ENCODE data around the gene TPM1. TPM values are rescaled to one million over a fixed set of nuclear protein-coding genes. Genes with fewer than 3 reads are reported as not detected.

The TPM1 gene
- total RNA-seq, 4 donors from 2014 or later = 5,599 to 7,718 (median 6,496) TPM

GRCh38 chr15:63067306-63067705 is 24.8 kb downstream of the TPM1 start:
- Histone ChIP-seq H3K27me3 (no peaks in the 10 kb centered on the region), H3K4me3 (peak overlapping the region in 1 of 4 donors; percentile 2), H3K9me3 (no peaks in the 10 kb centered on the region), H3K36me3 (peaks cover 59 to 99% (median 88%) of the 10 kb centered on the region in 4 donors), H3K4me1 (peaks cover 57 to 99% (median 98%) of the 10 kb centered on the region in 4 donors), H3K27ac (replicated peaks in 1 of 4) (peak overlapping the region; percentile 82 to 97 (median 88))
- intact Hi-C loops (cut with DNase I) = no loop called here
- TF ChIP-seq POLR2AphosphoS5 (IDR thresholded peaks at IDR 0.05) (peak in 1 of 2 donors; percentile 2), EP300 (IDR thresholded peaks at IDR 0.05) (no peak), POLR2A (IDR thresholded peaks at IDR 0.05; ENCODE audit: low read depth) (no peak)
- TF ChIP-seq, protein P1, sequence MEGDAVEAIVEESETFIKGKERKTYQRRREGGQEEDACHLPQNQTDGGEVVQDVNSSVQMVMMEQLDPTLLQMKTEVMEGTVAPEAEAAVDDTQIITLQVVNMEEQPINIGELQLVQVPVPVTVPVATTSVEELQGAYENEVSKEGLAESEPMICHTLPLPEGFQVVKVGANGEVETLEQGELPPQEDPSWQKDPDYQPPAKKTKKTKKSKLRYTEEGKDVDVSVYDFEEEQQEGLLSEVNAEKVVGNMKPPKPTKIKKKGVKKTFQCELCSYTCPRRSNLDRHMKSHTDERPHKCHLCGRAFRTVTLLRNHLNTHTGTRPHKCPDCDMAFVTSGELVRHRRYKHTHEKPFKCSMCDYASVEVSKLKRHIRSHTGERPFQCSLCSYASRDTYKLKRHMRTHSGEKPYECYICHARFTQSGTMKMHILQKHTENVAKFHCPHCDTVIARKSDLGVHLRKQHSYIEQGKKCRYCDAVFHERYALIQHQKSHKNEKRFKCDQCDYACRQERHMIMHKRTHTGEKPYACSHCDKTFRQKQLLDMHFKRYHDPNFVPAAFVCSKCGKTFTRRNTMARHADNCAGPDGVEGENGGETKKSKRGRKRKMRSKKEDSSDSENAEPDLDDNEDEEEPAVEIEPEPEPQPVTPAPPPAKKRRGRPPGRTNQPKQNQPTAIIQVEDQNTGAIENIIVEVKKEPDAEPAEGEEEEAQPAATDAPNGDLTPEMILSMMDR (IDR thresholded peaks at IDR 0.05) = no peak
- WGBS = 75% methylated on average over 1 of the region's 1 CpG
- no peak for DNase-seq (ENCODE audit: extremely low spot score)

- H3K27me3 ChIP-seq = no peaks in the 10 kb centered on the region
- 81% methylated on average over 13 of the region's 13 CpGs for WGBS
- H3K4me3 ChIP-seq = peak overlapping the region in 1 of 4 donors; percentile 2
- H3K27ac ChIP-seq (replicated peaks in 1 of 4) = peak overlapping the region; percentile 82 to 97 (median 88)
- peaks cover 53 to 97% (median 81%) of the 10 kb centered on the region in 4 donors for H3K36me3 ChIP-seq
- TF ChIP-seq EP300 (IDR thresholded peaks at IDR 0.05) = no peak
- peak; percentile 17 to 73 for TF ChIP-seq POLR2AphosphoS5 (IDR thresholded peaks at IDR 0.05)
- no peaks in the 10 kb centered on the region for H3K9me3 ChIP-seq
- no peak for DNase-seq (ENCODE audit: extremely low spot score)
- peaks cover 48 to 99% (median 98%) of the 10 kb centered on the region in 4 donors for H3K4me1 ChIP-seq
- intact Hi-C loops (cut with DNase I) = no loop called here
These were observed 25.6 kb downstream of the TPM1 start for GRCh38 chr15:63067976-63068743.

GRCh38 chr15:63069616-63070090 is 27.1 kb downstream of the TPM1 start:
- intact Hi-C loops (cut with DNase I) = no loop called here
- no peaks in the 10 kb centered on the region for H3K9me3 ChIP-seq
- peak in 1 of 2 donors; percentile 82 for TF ChIP-seq POLR2AphosphoS5 (IDR thresholded peaks at IDR 0.05)
- TF ChIP-seq, protein P1 (IDR thresholded peaks at IDR 0.05) = no peak
- no peak overlapping the region for H3K4me3 ChIP-seq
- no peak for DNase-seq (ENCODE audit: extremely low spot score)
- H3K4me1 ChIP-seq = peaks cover 37 to 99% (median 98%) of the 10 kb centered on the region in 4 donors
- 67% methylated on average over 3 of the region's 3 CpGs for WGBS
- peaks cover 39 to 82% (median 68%) of the 10 kb centered on the region in 4 donors for H3K36me3 ChIP-seq
- no peaks in the 10 kb centered on the region for H3K27me3 ChIP-seq
- peak overlapping the region; percentile 82 to 97 (median 88) for H3K27ac ChIP-seq (replicated peaks in 1 of 4)

DNA sequence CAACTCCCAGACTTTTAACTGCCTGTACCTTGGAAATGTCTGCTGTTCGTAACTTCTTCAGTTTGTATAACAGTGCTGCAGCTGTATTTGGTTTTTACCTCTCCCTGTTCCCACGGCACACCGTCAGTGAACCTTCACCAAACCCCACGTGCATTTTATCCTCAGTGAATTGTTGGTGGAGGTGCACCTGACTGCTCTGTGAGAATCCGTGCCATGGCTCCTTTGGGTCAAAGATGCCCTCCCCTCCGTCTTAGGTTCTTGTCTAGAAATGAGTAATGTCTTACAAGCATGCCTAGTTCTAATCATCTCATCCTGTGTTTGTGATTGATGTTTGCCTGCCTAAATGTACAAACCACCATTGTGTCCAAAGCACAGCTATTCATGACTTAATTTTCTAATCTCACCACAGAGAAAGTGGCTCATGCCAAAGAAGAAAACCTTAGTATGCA is 28.2 kb downstream of the TPM1 start:
- 52% methylated on average over 6 of the region's 6 CpGs for WGBS
- TF ChIP-seq POLR2A (IDR thresholded peaks at IDR 0.05; ENCODE audit: low read depth) (no peak), POLR2AphosphoS5 (IDR thresholded peaks at IDR 0.05) (peak; percentile 62 to 76)
- peaks cover 38 to 99% (median 97%) of the 10 kb centered on the region in 4 donors for H3K4me1 ChIP-seq

DNA sequence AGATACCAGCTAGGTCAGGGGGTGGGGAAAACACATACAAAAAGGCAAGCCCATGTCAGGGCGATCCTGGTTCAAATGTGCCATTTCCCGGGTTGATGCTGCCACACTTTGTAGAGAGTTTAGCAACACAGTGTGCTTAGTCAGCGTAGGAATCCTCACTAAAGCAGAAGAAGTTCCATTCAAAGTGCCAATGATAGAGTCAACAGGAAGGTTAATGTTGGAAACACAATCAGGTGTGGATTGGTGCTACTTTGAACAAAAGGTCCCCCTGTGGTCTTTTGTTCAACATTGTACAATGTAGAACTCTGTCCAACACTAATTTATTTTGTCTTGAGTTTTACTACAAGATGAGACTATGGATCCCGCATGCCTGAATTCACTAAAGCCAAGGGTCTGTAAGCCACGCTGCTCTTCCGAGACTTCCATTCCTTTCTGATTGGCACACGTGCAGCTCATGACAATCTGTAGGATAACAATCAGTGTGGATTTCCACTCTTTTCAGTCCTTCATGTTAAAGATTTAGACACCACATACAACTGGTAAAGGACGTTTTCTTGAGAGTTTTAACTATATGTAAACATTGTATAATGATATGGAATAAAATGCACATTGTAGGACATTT is 28.9 kb downstream of the TPM1 start:
- Histone ChIP-seq H3K27ac (replicated peaks in 1 of 4) (peak overlapping the region; percentile 82 to 97 (median 88)), H3K4me1 (peaks cover 42 to 99% (median 97%) of the 10 kb centered on the region in 4 donors), H3K4me3 (no peak overlapping the region), H3K9me3 (no peaks in the 10 kb centered on the region), H3K36me3 (peaks cover 24 to 64% (median 51%) of the 10 kb centered on the region in 4 donors), H3K27me3 (no peaks in the 10 kb centered on the region)
- 60% methylated on average over 8 of the region's 8 CpGs for WGBS
- intact Hi-C loops (cut with DNase I) = no loop called here
- DNase-seq (ENCODE audit: extremely low spot score) = no peak
- TF ChIP-seq, protein P1 (IDR thresholded peaks at IDR 0.05) = no peak
- TF ChIP-seq POLR2A (IDR thresholded peaks at IDR 0.05; ENCODE audit: low read depth) (no peak), POLR2AphosphoS5 (IDR thresholded peaks at IDR 0.05) (peak in 1 of 2 donors; percentile 62), EP300 (IDR thresholded peaks at IDR 0.05) (no peak)

More for the DNA sequence above, 28.2 kb downstream of the TPM1 start:
- Histone ChIP-seq H3K36me3 (peaks cover 29 to 71% (median 58%) of the 10 kb centered on the region in 4 donors), H3K27me3 (no peaks in the 10 kb centered on the region), H3K27ac (replicated peaks in 1 of 4) (peak overlapping the region; percentile 82 to 97 (median 88)), H3K4me3 (no peak overlapping the region), H3K9me3 (no peaks in the 10 kb centered on the region)
- intact Hi-C loops (cut with DNase I) = no loop called here
- DNase-seq (ENCODE audit: extremely low spot score) = no peak
